SK-N-SH (cell line): Measurements from ENCODE around the gene ART1.

Source experiments
- CHD2 ChIP-seq: fragments of 150-350 bp; IDR thresholded peaks from 2 replicates; pipeline ENCODE4 v1.6.1; 2018; ENCODE audit warnings: low read length; ENCODE audit not compliant: partially characterized antibody
- CTCF ChIP-seq: fragments of 200-600 bp; sonication (generic); IDR thresholded peaks from 2 replicates; pipeline ENCODE4 v1.6.1; 2017; ENCODE audit warnings: antibody characterized with exemption, mild to moderate bottlenecking, moderate library complexity
- EP300 ChIP-seq, 2 experiments: IDR thresholded peaks; 2 replicates each; pipeline versions ENCODE4 v1.4.0 to v1.6.1; 2012; ENCODE audit warnings: borderline replicate concordance in 1 of 2, low read depth in 1 of 2, low read length in 1 of 2
- FOXJ3 ChIP-seq: sonication (generic); formaldehyde crosslinking; IDR thresholded peaks from 2 replicates; pipeline ENCODE4 v1.5.1; 2020; ENCODE audit warnings: mild to moderate bottlenecking, missing genetic modification reagents
- GABPA ChIP-seq: IDR thresholded peaks from 2 replicates; pipeline ENCODE4 v1.4.0; 2012; ENCODE audit warnings: low read depth, mild to moderate bottlenecking
- MEF2A ChIP-seq: IDR thresholded peaks from 2 replicates; pipeline ENCODE4 v1.4.0; 2012; ENCODE audit warnings: low read depth, borderline replicate concordance
- RCOR1 ChIP-seq: fragments of 150-350 bp; IDR thresholded peaks from 2 replicates; pipeline ENCODE4 v1.6.1; 2017; ENCODE audit warnings: antibody characterized with exemption, low read length
- RXRA ChIP-seq: IDR thresholded peaks from 2 replicates; pipeline ENCODE4 v1.4.0; 2012; ENCODE audit warnings: low read depth, mild to moderate bottlenecking, borderline replicate concordance
- SIN3A ChIP-seq: IDR thresholded peaks from 2 replicates; pipeline ENCODE4 v1.6.1; 2012; ENCODE audit warnings: low read depth, mild to moderate bottlenecking, low read length, moderate library complexity, borderline replicate concordance
- TAF1 ChIP-seq: IDR thresholded peaks from 2 replicates; pipeline ENCODE4 v1.6.1; 2012; ENCODE audit warnings: low read depth, mild to moderate bottlenecking, low read length, moderate library complexity, borderline replicate concordance
- YY1 ChIP-seq: IDR thresholded peaks from 2 replicates; pipeline ENCODE4 v1.4.0; 2012; ENCODE audit warnings: low read depth, mild to moderate bottlenecking
- TF ChIP-seq, protein P1 (sequence below): IDR thresholded peaks from 2 replicates; pipeline ENCODE4 v1.6.1; 2012; ENCODE audit warnings: mild to moderate bottlenecking, low read depth, low read length, moderate library complexity

- TF ChIP-seq SIN3A (no peak), CTCF (no peak), GABPA (no peak), RCOR1 (no peak), TAF1 (no peak), YY1 (no peak), EP300 (IDR thresholded peaks at IDR 0.05; ENCODE audit: borderline replicate concordance in 1 of 2, low read depth in 1 of 2, low read length in 1 of 2) (no peak), MEF2A (no peak), CHD2 (no peak), RXRA (no peak), FOXJ3 (CRISPR knock-in tag) (no peak)
- TF ChIP-seq, protein P1, sequence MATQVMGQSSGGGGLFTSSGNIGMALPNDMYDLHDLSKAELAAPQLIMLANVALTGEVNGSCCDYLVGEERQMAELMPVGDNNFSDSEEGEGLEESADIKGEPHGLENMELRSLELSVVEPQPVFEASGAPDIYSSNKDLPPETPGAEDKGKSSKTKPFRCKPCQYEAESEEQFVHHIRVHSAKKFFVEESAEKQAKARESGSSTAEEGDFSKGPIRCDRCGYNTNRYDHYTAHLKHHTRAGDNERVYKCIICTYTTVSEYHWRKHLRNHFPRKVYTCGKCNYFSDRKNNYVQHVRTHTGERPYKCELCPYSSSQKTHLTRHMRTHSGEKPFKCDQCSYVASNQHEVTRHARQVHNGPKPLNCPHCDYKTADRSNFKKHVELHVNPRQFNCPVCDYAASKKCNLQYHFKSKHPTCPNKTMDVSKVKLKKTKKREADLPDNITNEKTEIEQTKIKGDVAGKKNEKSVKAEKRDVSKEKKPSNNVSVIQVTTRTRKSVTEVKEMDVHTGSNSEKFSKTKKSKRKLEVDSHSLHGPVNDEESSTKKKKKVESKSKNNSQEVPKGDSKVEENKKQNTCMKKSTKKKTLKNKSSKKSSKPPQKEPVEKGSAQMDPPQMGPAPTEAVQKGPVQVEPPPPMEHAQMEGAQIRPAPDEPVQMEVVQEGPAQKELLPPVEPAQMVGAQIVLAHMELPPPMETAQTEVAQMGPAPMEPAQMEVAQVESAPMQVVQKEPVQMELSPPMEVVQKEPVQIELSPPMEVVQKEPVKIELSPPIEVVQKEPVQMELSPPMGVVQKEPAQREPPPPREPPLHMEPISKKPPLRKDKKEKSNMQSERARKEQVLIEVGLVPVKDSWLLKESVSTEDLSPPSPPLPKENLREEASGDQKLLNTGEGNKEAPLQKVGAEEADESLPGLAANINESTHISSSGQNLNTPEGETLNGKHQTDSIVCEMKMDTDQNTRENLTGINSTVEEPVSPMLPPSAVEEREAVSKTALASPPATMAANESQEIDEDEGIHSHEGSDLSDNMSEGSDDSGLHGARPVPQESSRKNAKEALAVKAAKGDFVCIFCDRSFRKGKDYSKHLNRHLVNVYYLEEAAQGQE, result no peak
These were observed 41.8 kb downstream of the ART1 start for GRCh38 chr11:3686751-3687150.
